DND-41 (cell line): ENCODE results near the gene RRAGD.

ENCODE experiments used
- ATAC-seq: fragments of 200-7000 bp; cut with Tn5 transposase; 3 replicates; pipeline ENCODE4 v1.9.1; 2021; ENCODE audit warnings: low read depth; ENCODE audit not compliant: insufficient read depth
- DNase-seq: peaks from one replicate; pipeline ENCODE4 v3.0.0-alpha.2; 2020
- H2AFZ ChIP-seq: 2 replicates; pipeline ENCODE4 v1.6.0; 2012; ENCODE audit warnings: low read depth, low read length
- H3K27ac ChIP-seq: 2 replicates; pipeline ENCODE4 v1.5.1; 2012; ENCODE audit warnings: low read length, inconsistent platforms
- H3K27me3 ChIP-seq: fragments of 200-600 bp; sonication (generic); 2 replicates; pipeline ENCODE4 v1.6.0; 2012; ENCODE audit warnings: low read length, mild to moderate bottlenecking, inconsistent platforms; ENCODE audit not compliant: insufficient read depth, poor library complexity
- H3K36me3 ChIP-seq: 2 replicates; pipeline ENCODE4 v1.5.1; 2012; ENCODE audit warnings: low read length, inconsistent platforms; ENCODE audit not compliant: insufficient read depth
- H3K4me1 ChIP-seq: 2 replicates; pipeline ENCODE4 v1.5.1; 2012; ENCODE audit warnings: mild to moderate bottlenecking, low read length; ENCODE audit not compliant: insufficient read depth
- H3K4me2 ChIP-seq: 2 replicates; pipeline ENCODE4 v1.6.0; 2012; ENCODE audit warnings: mild to moderate bottlenecking, moderate library complexity, low read length, inconsistent platforms; ENCODE audit not compliant: insufficient read depth
- H3K4me3 ChIP-seq, 2 experiments: fragments of 200-600 bp in 1 of 2; shearing (Covaris generic) in 1 of 2; 2 replicates each; pipeline ENCODE4 v1.5.1; 2012 to 2016; ENCODE audit warnings: inconsistent platforms in 2 of 2, low read length in 2 of 2, mild to moderate bottlenecking in 2 of 2, low read depth in 1 of 2, moderate library complexity in 1 of 2
- H3K79me2 ChIP-seq: 2 replicates; pipeline ENCODE4 v1.6.0; 2012; ENCODE audit warnings: low read length, inconsistent platforms; ENCODE audit not compliant: insufficient read depth
- H3K9ac ChIP-seq: 2 replicates; pipeline ENCODE4 v1.6.0; 2012; ENCODE audit warnings: low read depth, mild to moderate bottlenecking, inconsistent platforms, low read length, moderate library complexity
- H3K9me3 ChIP-seq: 2 replicates; pipeline ENCODE4 v1.5.1; 2012; ENCODE audit warnings: low read length, moderate library complexity, mild to moderate bottlenecking, inconsistent platforms; ENCODE audit not compliant: insufficient read depth, severe bottlenecking
- H4K20me1 ChIP-seq: 2 replicates; pipeline ENCODE4 v1.6.0; 2012; ENCODE audit warnings: low read length; ENCODE audit not compliant: insufficient read depth
- CTCF ChIP-seq: IDR thresholded peaks from 2 replicates; pipeline ENCODE4 v1.5.1; 2012; ENCODE audit warnings: borderline replicate concordance, low read length, moderate library complexity, mild to moderate bottlenecking; ENCODE audit not compliant: poor library complexity, severe bottlenecking; ENCODE audit errors: extremely low read depth
- EZH2 ChIP-seq: IDR thresholded peaks from 3 replicates; pipeline ENCODE4 v1.6.1; 2012; ENCODE audit warnings: borderline replicate concordance, low read depth, mild to moderate bottlenecking, moderate library complexity, low read length, inconsistent platforms; ENCODE audit not compliant: severe bottlenecking

RRAGD gene

GRCh38 chr6:89436226-89436625 is 24.2 kb upstream of the RRAGD start:
- Histone ChIP-seq H3K36me3 (no peaks in the 10 kb centered on the region), H2AFZ (no peak overlapping the region), H4K20me1 (no peaks in the 10 kb centered on the region), H3K27me3 (peaks cover 8% of the 10 kb centered on the region), H3K4me1 (peaks cover 4% of the 10 kb centered on the region; the same call in 1 of the 2 replicates), H3K79me2 (no peaks in the 10 kb centered on the region), H3K9ac (no peak overlapping the region), H3K4me2 (no peak overlapping the region), H3K4me3 (no peak overlapping the region), H3K27ac (no peak overlapping the region), H3K9me3 (no peaks in the 10 kb centered on the region)
- DNase-seq = no peak
- no peak for ATAC-seq
- TF ChIP-seq EZH2 (no peak), CTCF (no peak)

- H3K4me3 ChIP-seq = no peak overlapping the region
- H3K79me2 ChIP-seq = no peaks in the 10 kb centered on the region
- ATAC-seq (no peak), DNase-seq (no peak)
- H3K27me3 ChIP-seq = peaks cover 8% of the 10 kb centered on the region
- no peak overlapping the region for H3K27ac ChIP-seq
- no peak overlapping the region for H3K4me2 ChIP-seq
- no peak overlapping the region for H3K9ac ChIP-seq
- no peak overlapping the region for H2AFZ ChIP-seq
- peaks cover 4% of the 10 kb centered on the region; the same call in 1 of the 2 replicates for H3K4me1 ChIP-seq
- H4K20me1 ChIP-seq = no peaks in the 10 kb centered on the region
- no peak for TF ChIP-seq CTCF
- TF ChIP-seq EZH2 = no peak
- H3K36me3 ChIP-seq = no peaks in the 10 kb centered on the region
- H3K9me3 ChIP-seq = no peaks in the 10 kb centered on the region
Observed at GRCh38 chr6:89434954-89435353, 22.9 kb upstream of the RRAGD start.

- H3K27ac ChIP-seq = no peak overlapping the region
- no peak overlapping the region for H3K4me2 ChIP-seq
- no peaks in the 10 kb centered on the region for H3K9me3 ChIP-seq
- no peak overlapping the region for H2AFZ ChIP-seq
- H3K79me2 ChIP-seq = no peaks in the 10 kb centered on the region
- H3K4me3 ChIP-seq = no peak overlapping the region
- peaks cover 4% of the 10 kb centered on the region; the same call in 1 of the 2 replicates for H3K4me1 ChIP-seq
- no peaks in the 10 kb centered on the region for H3K36me3 ChIP-seq
- ATAC-seq = no peak
- peaks cover 8% of the 10 kb centered on the region for H3K27me3 ChIP-seq
- TF ChIP-seq EZH2 (no peak), CTCF (no peak)
- no peak overlapping the region for H3K9ac ChIP-seq
- H4K20me1 ChIP-seq = no peaks in the 10 kb centered on the region
- no peak for DNase-seq
Observed at GRCh38 chr6:89434150-89434499, 22.1 kb upstream of the RRAGD start.
